Panc1 (cell line): ENCODE results near the gene DGLUCY.

ENCODE experiments used
- CTCF ChIP-seq: fragments of 450-650 bp; IDR thresholded peaks from 2 replicates; pipeline ENCODE4 v1.5.1; 2017; ENCODE audit warnings: mild to moderate bottlenecking
- POLR2AphosphoS5 ChIP-seq: IDR thresholded peaks from 2 replicates; pipeline ENCODE4 v1.6.1; 2012; ENCODE audit warnings: mild to moderate bottlenecking, low read depth, low read length, moderate library complexity
- REST ChIP-seq, 2 experiments: IDR thresholded peaks; 2 replicates each; pipeline ENCODE4 v1.6.1; 2011 to 2012; ENCODE audit warnings: low read depth in 2 of 2, control low read depth in 1 of 2, low read length in 1 of 2, mild to moderate bottlenecking in 1 of 2, moderate library complexity in 1 of 2; ENCODE audit not compliant: insufficient read depth in 1 of 2
- SIN3A ChIP-seq: IDR thresholded peaks from 2 replicates; pipeline ENCODE4 v1.6.1; 2012; ENCODE audit warnings: low read depth, mild to moderate bottlenecking, low read length, moderate library complexity, borderline replicate concordance; ENCODE audit not compliant: insufficient read depth
- TCF7L2 ChIP-seq: IDR thresholded peaks from 2 replicates; pipeline ENCODE4 v1.6.1; 2011; ENCODE audit warnings: mild to moderate bottlenecking, low read depth, low read length, inconsistent platforms

GRCh38 chr14:91229743-91230200 is 115.9 kb downstream of the DGLUCY start:
- TF ChIP-seq CTCF = no peak
- TF ChIP-seq SIN3A = no peak
- TF ChIP-seq POLR2AphosphoS5 = no peak
- no peak for TF ChIP-seq TCF7L2
- no peak for TF ChIP-seq REST (IDR thresholded peaks at IDR 0.05; ENCODE audit: insufficient read depth in 1 of 2, low read depth in 2 of 2, low read length in 1 of 2)
